GM12874 (cell line): Measurements from ENCODE around the gene NRAP.

Source experiments
- CTCF ChIP-seq: IDR thresholded peaks from 2 replicates; pipeline ENCODE4 v1.5.1; 2011; ENCODE audit warnings: low read depth, mild to moderate bottlenecking, control low read depth, low read length, moderate library complexity; ENCODE audit not compliant: insufficient read depth

Gene NRAP

GRCh38 chr10:113706623-113707022 is 42.8 kb upstream of the NRAP start:
- TF ChIP-seq CTCF: no peak

- no peak for TF ChIP-seq CTCF
Measured at GRCh38 chr10:113705344-113705652, 41.5 kb upstream of the NRAP start.

- peak; percentile 32; the same call in 1 of the 2 replicates for TF ChIP-seq CTCF
Measured at GRCh38 chr10:113704637-113705343, 40.9 kb upstream of the NRAP start.

GRCh38 chr10:113697595-113697994 is 33.8 kb upstream of the NRAP start:
- no peak for TF ChIP-seq CTCF

- TF ChIP-seq CTCF: no peak
Measured at GRCh38 chr10:113695691-113696090, 31.9 kb upstream of the NRAP start.

- TF ChIP-seq CTCF: no peak
Measured at GRCh38 chr10:113693348-113693747, 29.5 kb upstream of the NRAP start.

- TF ChIP-seq CTCF: no peak
Measured at GRCh38 chr10:113692271-113692670, 28.4 kb upstream of the NRAP start.

GRCh38 chr10:113691381-113691780 is 27.5 kb upstream of the NRAP start:
- no peak for TF ChIP-seq CTCF
